Dedifferentiated amniotic fluid mesenchymal stem cell (primary cell): ENCODE data around the gene LASP1NB.
"Not testable (repeated sequence)": the region's sequence is repeated elsewhere in the genome, so short reads cannot be mapped to it uniquely, and the experiment has no call there.

ENCODE experiments used
- DNase-seq: peaks from one replicate; pipeline ENCODE4 v3.0.0-alpha.2; 2016; ENCODE audit errors: extremely low spot score

The LASP1NB gene

GRCh38 chr17:38967290-38967738 lies 41.9 kb downstream of the LASP1NB start, which contains the start of gene FBXO47:
Gene FBXO47, minus strand, starts transcription at chr17:38967403. Its CDS starts 4,378 bp downstream, at chr17:38963025.
- DNase-seq: no peak

GRCh38 chr17:38969281-38969680 lies 43.9 kb downstream of the LASP1NB start:
- no peak for DNase-seq

GRCh38 chr17:38970128-38970527 lies 44.7 kb downstream of the LASP1NB start:
- no peak for DNase-seq

GRCh38 chr17:38970804-38971203 lies 45.4 kb downstream of the LASP1NB start:
- no peak for DNase-seq

GRCh38 chr17:38976187-38976551 lies 50.8 kb downstream of the LASP1NB start:
- DNase-seq: not testable (repeated sequence)

GRCh38 chr17:38978180-38978579 lies 52.8 kb downstream of the LASP1NB start:
- no peak for DNase-seq
